HG03064 (cell line): Measurements from ENCODE around the gene FSIP1.

Experiments used
- ATAC-seq: cut with Tn5 transposase; IDR thresholded peaks from one replicate; pipeline ENCODE4 v1.9.1; 2021; ENCODE audit warnings: low read depth; ENCODE audit not compliant: unreplicated experiment

The FSIP1 gene

DNA sequence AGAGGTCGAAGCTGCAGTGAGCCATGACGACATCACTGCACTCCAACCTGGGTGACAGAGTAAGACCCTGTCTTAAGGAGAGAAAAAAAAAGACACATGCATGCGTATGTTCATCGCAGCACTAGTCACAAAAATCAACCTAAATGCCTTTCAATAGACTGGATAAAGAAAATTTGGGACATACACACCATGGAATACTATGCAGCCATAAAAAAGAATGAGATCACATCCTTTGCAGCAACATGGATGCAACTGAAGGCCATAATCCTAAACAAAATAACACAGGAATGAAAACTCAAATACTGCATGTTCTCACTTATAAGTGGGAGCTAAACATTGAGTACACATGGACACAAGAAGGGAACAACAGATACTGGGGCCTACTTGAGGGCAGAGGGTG, 53.1 kb downstream of the FSIP1 start:
- no peak for ATAC-seq

DNA sequence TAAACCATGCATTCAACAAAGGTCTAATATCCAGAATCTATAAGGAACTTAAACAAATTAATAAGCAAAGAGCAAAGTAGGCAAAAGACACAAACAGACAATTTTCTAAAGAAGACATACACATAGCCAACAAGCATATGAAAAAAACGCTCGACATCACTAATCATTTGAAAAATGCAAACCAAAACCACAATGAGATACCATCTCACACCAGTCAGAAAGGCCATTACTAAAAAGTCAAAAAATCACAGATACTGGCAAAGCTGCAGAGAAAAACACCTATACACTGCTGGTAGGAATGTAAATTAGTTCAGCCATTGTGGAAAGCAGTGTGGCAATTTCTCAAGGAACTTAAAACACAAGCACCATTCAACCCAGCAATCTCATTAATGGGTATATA, 53.8 kb downstream of the FSIP1 start:
- ATAC-seq = no peak

DNA sequence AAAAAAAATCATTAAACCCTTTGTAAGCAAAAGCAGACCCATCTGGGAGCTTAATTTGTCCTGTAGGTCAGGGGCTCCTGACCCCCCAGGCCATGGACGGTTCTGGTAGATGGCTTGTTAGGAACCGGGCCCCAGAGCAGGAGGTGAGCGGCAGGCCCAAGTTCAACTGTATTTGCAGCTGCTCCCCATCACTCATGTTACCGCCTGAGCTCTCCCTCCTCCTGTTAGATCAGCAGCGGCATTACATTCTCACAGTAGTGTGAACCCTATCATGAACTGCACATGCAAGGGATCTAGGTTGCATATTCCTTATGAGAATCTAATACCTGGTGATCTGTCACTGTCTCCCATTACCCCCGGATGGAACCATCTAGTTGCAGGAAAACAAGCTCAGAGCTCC, 60.7 kb downstream of the FSIP1 start:
- ATAC-seq = no peak

DNA sequence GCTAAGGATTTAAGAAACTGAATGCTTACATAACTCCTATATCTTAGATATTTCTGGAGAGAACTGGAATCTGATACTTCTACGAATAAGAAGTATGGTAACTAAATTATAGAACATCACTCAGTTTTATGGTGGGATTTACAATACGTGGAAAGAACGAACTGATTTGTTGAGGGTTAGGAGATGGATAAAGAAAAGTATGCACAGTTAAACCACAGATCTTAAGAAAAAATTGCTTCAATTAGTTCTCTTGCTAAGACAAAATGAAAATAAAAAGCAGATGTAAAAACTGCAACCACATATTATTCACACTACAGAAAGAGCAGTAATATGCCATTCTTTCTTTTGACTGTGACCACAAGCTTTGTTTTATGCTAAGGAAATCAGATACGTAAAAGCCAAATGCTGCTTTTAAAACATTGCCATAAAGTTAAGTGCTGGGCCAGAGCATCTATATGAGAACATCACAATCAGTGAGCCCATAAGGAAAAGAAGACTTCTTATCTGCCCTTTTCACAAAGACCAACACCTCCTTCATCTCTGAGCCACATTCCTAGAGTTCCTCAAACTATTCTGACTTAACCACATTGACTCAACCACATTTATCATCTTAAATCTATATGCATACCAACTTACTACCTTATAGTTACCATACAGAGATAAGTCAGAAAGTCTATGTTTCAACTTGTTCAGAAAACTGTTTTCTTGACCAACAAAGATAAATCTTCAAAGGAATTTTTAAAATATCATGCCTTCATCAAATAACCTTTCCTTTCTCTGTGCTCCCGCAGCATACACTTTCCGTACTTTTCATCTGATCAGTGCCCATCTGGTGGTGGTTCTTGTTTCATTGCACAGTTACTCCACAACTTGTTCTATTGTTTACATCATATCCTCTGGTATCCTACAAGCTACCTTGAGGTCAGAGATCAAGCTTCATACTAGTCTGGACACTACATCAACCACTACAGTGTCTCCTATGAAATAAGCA, 61.7 kb downstream of the FSIP1 start:
- no peak for ATAC-seq

DNA sequence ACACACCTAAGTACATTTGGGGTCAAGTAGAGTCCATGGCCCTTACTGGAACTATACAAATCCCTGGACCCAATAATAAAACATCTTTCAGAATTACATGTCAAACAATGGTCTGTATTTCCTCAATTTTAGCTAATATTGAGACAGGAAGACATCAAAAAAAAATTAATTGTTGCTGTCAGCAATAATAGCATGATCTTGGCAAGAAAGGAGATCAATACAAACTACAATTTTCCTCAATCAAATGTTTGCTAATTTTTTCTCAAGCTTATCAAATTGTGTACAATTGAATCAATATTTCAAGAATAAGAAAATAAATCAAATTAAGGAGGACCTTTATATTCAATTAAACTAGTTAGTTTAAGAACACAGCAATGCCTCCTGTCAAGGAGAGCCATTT, 62.6 kb downstream of the FSIP1 start:
- no peak for ATAC-seq

DNA sequence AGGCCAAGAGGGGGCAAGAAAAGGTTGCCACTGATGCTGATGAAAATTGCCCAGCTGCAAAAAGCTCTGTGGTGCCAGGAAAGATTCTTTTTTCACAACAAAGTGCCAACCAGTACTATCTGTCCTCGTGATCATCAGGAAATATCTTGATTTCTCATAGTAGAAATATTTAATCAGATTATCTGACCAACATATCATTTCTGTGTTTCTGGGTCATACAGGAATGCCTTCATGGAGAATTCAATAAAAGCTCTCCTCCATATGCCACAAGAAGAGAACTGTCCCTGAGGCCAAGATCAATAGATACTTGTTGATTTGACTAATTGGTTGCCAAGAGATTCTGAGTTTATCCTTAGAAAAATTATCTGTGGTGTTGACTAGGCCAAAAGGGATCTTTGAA, 63.5 kb downstream of the FSIP1 start:
- ATAC-seq = no peak

DNA sequence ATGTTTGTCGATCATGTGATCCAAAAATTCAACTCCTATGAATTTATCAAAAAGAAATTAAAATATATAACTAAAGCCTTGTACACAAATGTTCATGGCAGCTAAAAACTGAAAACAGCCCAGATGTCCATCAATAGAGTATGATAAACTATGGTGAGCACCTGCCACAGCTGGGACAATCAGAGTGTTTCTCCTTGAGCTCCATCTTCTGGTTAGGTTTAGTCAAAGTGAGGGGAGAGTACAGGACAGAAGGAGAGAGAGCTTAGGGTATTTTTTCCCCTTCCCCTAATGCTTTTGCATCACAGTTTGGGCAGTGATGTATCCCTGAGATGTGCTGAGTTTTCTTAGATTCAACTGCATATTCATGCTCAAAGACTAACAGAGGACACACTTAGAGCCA, 65.5 kb downstream of the FSIP1 start:
- ATAC-seq = no peak

DNA sequence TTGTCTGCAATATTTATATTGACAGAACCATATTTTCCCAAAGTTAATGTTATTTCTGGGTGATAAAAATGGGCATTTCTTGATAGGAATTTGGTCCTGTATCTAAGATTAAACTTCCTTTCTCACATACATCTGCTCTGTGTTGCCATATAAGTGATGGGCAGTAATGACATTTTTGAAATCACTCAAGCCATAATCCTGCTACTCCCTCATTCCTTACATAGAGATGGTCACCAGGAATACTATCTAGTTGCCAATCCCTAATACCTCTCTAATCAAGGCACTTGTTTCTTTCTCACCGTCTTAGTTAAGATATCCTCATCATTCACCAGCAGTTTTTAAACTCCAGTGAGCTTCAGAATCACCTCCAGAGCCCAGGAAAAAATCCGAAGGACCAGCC, 68.4 kb downstream of the FSIP1 start:
- no peak for ATAC-seq

DNA sequence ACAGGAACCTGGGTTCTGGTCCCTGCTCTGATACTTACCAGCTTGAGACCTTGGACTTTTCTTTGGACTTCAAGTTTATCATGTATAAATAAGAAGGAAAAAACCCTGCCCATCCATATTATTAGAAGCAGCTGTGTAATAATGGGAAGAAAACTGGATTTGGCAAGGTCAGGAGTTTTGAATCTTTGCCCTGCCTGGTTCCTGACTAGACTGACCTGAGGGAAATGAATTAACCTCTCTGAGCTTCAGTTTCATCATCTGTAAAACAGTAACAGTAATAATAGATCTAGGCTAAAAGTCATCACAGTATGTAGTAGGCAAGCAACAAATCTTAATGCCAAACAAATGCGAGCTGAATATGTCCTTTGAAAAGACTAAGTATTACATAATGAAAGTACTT, 68.8 kb downstream of the FSIP1 start:
- no peak for ATAC-seq

DNA sequence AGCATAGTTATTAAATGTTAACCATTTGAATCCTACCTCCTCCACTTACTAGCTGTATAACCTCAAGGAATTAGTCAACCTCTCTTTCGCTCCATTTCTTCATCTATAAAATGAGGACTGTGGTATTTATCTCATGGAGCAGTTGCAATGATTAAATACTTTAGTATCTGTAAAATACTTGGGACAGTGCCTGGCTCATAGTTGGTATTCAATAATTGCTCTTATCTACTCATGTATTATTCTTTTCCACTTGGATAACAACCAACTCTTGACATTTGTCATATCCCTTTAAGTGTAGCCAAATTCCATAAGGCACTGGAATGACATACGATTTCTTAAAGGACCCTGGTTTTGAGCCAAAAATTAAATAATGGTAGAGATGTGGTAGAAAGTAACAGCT, 72.0 kb downstream of the FSIP1 start:
- no peak for ATAC-seq

DNA sequence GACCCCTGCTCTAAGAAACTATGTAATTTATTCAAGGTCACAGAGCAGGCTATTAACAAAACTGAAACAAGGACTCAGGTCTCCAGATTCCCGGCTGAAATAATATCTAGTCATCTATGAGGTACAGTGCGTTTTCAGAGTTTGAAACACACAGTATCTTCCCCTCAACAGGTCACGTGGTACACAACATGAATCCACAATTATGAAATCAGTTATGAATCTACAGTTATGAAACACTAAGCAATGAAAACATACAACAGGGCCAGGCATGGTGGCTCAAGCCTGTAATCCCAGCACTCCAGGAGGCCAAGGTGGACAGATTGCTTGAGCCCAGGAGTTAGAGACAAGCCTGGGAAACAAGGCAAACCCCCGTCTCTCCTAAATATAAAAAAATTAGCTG, 72.7 kb downstream of the FSIP1 start:
- ATAC-seq = no peak

DNA sequence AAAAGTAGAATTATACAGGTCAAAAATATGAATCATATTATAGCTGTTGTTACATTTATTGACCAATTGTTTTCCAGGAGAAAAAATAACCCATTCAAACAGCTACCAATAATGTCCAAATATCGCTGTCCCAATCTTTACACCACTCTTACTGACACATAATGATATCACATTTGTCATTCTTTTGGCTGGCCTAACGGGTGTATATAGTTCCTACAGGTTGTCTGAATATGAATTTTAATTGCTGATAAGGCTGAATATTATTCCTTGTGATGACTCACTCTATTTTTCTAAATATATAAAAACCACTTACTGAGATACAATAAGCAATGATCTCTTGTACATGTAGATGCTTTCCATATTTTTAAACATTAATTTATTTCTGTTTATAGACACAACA, 76.4 kb downstream of the FSIP1 start:
- ATAC-seq = no peak

DNA sequence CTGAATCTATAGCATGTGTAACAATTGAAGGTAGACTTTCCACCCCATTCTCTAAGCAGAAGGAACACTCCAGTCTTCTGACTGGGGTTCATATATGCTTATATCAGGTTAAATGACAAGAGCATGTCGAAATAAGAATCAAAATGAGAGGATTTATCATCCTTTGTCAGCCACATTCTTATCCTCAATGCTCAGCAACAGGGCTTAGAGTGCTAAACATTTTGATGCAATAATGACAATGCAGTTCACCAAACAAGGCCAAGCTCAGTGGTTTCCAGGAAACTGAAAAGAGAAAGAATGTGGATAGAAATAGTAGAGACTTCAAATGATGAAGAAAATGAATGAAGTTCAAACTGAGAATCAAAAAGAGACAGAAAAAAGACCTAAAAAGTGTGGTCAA, 78.0 kb downstream of the FSIP1 start:
- no peak for ATAC-seq

DNA sequence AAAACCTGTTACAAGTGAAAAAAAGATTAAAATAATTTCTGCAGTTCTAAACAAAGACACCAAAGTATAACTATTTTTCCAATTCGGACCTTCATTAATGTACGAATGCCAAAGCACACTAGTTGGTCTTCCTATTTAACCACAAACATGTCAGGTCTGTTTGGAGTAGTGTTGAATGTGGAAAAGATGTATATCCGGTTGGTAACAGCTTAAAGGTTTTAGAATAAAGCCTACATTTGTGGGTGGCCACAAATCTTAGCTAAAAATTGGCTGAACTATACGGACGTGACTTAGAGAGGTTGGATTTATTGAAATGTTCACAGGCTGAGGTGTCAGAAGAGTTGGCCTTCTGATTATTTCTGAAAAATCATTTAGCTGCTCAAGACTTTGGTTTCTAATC, 78.4 kb downstream of the FSIP1 start:
- ATAC-seq = no peak

DNA sequence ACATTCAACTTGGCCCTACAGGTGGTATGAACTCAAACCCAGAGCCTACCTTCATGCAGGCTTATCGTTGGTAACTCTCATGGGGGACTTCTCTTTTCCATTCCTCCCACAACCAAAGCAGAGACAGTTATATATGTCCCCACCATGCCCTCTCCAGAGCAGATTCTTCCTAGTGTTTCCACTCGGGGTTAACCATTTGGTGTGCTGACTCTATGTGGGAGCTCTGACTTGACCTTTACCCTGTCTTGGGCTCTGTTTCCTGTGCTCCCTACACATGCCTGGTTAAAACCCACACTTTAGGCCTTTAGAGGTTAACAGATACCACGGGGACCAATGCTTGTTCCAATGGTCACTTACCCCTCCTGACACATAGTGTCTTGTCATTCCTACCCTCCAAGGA, 80.7 kb downstream of the FSIP1 start:
- no peak for ATAC-seq

DNA sequence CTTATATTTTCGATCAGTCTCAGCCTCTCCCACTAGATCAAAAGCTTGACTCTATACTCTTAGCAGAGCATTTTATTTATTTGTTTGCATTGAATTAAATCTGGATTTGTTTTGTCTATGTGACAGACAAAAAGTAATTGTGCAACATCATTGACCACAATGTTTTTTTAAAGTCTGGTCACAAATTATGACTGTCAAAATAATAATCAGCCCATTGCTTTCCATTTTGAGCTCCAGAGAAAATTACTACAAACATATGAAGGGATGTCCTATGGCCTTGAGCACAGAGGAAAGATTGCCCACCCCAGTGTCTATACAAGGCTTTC, 82.3 kb downstream of the FSIP1 start:
- ATAC-seq = no peak

DNA sequence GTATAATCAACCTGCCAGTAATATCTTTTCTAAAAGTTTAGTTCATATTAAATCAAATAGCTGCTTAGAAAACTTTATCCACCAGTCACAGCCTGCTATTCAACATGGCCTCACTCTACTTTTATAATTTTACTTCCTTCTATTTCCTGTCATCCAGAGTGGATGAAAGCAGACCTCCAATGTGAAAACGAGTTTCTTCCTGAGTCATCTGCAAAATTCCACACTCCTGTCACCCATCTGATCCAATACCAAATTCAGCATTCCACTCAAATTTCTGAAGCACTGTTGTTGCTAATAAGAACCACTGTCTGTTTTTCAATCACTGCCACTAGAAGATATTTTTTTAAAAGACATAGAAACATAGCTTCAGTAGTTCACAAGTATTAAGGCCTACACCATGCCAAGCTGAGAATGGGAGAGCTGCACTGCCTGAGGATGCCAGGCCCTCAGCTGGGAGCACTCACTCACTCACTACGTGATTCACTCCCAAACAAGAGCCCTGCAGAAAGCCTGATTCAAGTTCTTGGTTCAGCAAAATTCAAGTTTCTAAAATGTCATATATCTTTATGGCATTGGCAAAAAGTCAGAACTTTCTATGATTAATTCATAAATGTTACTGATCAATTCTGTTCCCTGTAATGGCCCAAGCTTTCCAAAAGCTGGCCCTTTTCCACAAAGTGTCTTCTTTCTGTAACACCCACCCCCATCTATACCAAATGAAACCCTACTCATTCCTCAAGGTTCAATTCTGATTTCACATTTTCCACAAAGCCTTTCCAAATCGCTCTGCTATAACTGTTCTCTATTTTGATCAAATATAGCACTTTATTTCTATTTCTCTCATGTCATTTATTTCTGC, 82.9 kb downstream of the FSIP1 start:
- ATAC-seq = no peak

DNA sequence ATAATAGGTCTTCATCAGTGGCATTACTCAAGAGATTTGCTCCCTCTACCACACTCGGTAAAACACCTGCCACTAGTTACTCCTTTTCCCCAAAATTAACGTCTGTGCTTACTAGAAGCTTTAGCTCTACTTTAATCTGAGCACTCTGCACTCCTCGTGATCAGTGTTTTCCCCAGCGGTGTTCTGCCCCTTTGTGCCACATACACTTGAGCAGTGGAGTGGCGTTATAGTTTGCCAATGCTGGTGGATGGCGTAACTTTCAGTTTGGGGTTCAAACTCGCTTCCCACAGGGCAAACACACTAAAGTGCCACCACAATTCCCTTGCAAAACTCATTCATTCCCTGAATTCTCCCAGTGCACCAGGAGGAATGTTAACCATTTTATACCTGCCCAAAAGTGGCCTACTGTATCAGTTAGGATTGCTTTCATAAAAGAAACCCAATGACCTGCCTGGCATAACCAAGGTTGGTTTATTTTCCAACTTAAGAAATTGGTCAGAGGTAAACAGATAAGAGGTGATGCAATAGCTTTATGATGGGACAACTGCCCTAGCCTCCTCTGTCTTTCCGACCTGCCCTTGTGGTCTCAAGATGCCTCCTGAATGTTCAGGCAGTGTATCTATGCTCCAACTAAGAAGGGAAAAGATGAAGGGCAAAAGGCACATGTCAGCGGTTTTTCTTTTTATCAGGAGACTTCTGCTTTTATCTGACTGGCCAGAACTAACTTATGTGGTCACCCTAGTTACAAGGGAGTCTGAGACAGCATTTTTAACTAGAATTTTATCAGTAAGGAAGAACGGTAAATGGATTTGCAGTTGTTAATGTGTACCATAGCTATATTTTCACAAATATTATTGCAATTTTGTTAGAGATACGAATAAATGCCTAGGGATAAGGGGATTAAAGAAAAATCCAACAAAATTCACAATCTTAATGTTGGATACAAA, 83.9 kb downstream of the FSIP1 start:
- ATAC-seq = no peak

DNA sequence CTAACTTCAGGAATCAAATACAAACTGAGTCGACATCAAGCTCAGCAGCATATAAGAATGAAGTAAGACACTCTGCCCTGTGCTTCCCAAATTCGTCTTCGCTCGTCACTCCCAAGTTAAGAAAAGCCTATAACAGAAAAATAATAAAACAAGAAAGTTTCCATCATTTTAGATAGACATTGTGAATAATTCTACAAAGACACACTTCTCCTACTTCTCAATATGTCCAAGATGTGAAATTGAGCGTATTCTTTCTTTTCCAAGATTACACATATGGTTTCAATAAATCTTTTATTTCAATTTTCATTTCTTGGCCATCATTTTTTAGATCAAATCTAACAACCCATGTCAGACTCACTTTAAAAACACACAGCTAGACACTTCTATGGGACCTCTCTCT, 85.1 kb downstream of the FSIP1 start:
- ATAC-seq = no peak

DNA sequence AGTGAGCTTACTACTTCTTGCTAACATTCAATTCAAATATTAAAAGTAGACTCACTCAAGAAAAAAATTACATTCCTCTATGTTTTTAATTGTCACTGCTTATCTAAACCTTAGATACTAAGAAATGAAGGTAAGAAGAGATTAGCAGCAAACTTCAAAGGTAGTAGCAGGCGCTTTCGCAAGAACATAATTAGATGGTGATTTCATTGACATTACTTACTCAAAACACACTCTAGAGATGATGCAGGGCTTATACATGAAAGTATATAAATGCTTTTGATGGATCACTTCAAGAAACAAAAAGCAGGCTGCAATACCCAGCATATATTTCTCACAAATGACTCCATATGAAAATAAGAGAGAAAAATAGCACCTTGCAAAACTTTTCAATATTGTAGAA, 86.8 kb downstream of the FSIP1 start:
- ATAC-seq = no peak
